K562 (cell line): ENCODE measurements around the gene HOXC5. TPM values are rescaled to one million over a fixed set of nuclear protein-coding genes. Genes with fewer than 3 reads are reported as not detected.

Experiments
- CHD7 ChIP-seq: fragments of 200-600 bp; sonication (generic); IDR thresholded peaks from one replicate; pipeline ENCODE4 v1.6.1; 2012; ENCODE audit warnings: mild to moderate bottlenecking, low read depth, low read length, inconsistent platforms
- KDM1A ChIP-seq, 2 experiments: fragments of 450-650 bp; IDR thresholded peaks; 2 replicates each; pipeline ENCODE4 v1.6.1; 2016; ENCODE audit warnings: mild to moderate bottlenecking in 2 of 2
- MEIS2 ChIP-seq: fragments of 450-650 bp; IDR thresholded peaks from 2 replicates; pipeline ENCODE4 v1.6.1; 2014; ENCODE audit warnings: mild to moderate bottlenecking; ENCODE audit not compliant: partially characterized antibody
- MTA2 ChIP-seq: fragments of 450-650 bp; IDR thresholded peaks from 2 replicates; pipeline ENCODE4 v1.6.1; 2016; ENCODE audit warnings: low read depth
- NR2C1 ChIP-seq, 2 experiments: fragments of 450-650 bp; IDR thresholded peaks; 2 replicates each; pipeline ENCODE4 v1.6.1; 2017; ENCODE audit warnings: mild to moderate bottlenecking in 2 of 2, antibody characterized with exemption in 1 of 2, inconsistent platforms in 1 of 2, missing compliant biosample characterization in 1 of 2, missing genetic modification characterization in 1 of 2
- POLR2AphosphoS5 ChIP-seq: IDR thresholded peaks from 2 replicates; pipeline ENCODE4 v1.6.1; 2011; ENCODE audit warnings: mild to moderate bottlenecking, low read depth, low read length, moderate library complexity; ENCODE audit not compliant: control insufficient read depth, insufficient read depth
- PRDM10 ChIP-seq: fragments of 450-650 bp; IDR thresholded peaks from 2 replicates; pipeline ENCODE4 v1.6.1; 2018; ENCODE audit not compliant: partially characterized antibody
- RBM22 ChIP-seq: fragments of 200-400 bp; formaldehyde crosslinking; IDR thresholded peaks from 2 replicates; pipeline ENCODE4 v1.6.1; 2018; ENCODE audit warnings: low read length, low read depth; ENCODE audit not compliant: poor library complexity, severe bottlenecking
- THRA ChIP-seq: fragments of 450-650 bp; IDR thresholded peaks from 2 replicates; pipeline ENCODE4 v1.6.1; 2017; ENCODE audit warnings: mild to moderate bottlenecking, moderate library complexity
- polyA plus RNA-seq, 8 experiments: library from polyadenylated mRNA; depleted of rRNA in 4 of 8; stranded (reverse) in 5 of 8; unstranded in 3 of 8; fragments of >200 nt; fragmentation: Nextera tagmentation in 2 of 8; fragmentation: Illumina TruSeq in 1 of 8; extraction: Ambion mirVana in 2 of 8; extraction: Trizol in 1 of 8; gene quantifications; 2 replicates each; pipeline versions ENCODE4 v1.2.1 to v1.2.3, GENCODE V29; 2011 to 2014; ENCODE audit warnings: inconsistent platforms in 1 of 8, missing spikeins in 1 of 8
- total RNA-seq, 7 experiments: library from RNA; depleted of rRNA in 6 of 7; stranded (reverse); fragments of >200 nt in 6 of 7; fragmentation: Illumina TruSeq in 2 of 7; extraction: Trizol in 2 of 7; gene quantifications; 2 replicates each; pipeline versions ENCODE4 v1.2.1 to v1.2.3, GENCODE V29; 2011 to 2021; ENCODE audit warnings: low replicate concordance in 1 of 7

HOXC5 gene
- total and polyA plus RNA-seq, 9 of the 15 experiments (the other 6 are each of a cell fraction or from before 2014, with no cell fraction given), result 0.10 to 0.44 (median 0.18) TPM; not detected in 4

GRCh38 chr12:54000116-54001114, 32.4 kb upstream of the HOXC5 start, which contains the start of gene HOXC9 (continued):
- TF ChIP-seq THRA (no peak), MEIS2 (no peak), RBM22 (no peak), NR2C1 (IDR thresholded peaks at IDR 0.05) (no peak), NR2C1 (tag; IDR thresholded peaks at IDR 0.05) (no peak), PRDM10 (no peak), KDM1A (IDR thresholded peaks at IDR 0.05) (no peak), CHD7 (no peak), POLR2AphosphoS5 (peak; percentile 16; the same call in 1 of the 2 replicates), MTA2 (no peak)
